Measurements from ENCODE around the gene ASB3. TPM values are rescaled to one million over a fixed set of nuclear protein-coding genes. Genes with fewer than 3 reads are reported as not detected.

Gene ASB3
- polyA plus RNA-seq, 1 donor from 2014 or later = 60.4 TPM

GRCh38 chr2:53756644-53757043 is 30.1 kb downstream of the ASB3 start:
- H3K4me3 ChIP-seq (ENCODE audit: low read length) = no peak overlapping the region
- no peak overlapping the region for H2AFZ ChIP-seq (ENCODE audit: low read depth, low read length)
- H3K79me2 ChIP-seq (replicated peaks; ENCODE audit: insufficient read depth, low read length) = no peaks in the 10 kb centered on the region
- H3K27ac ChIP-seq (ENCODE audit: low read length) = no peak overlapping the region
- TF ChIP-seq CTCF (IDR thresholded peaks at IDR 0.05; ENCODE audit: poor library complexity, severe bottlenecking) = no peak
- TF ChIP-seq TAF1 (IDR thresholded peaks at IDR 0.05; ENCODE audit: low read depth) = no peak
- no peak for TF ChIP-seq REST (IDR thresholded peaks at IDR 0.05; ENCODE audit: borderline replicate concordance)
- TF ChIP-seq MXI1 (conservative IDR thresholded peaks at IDR 0.05; ENCODE audit: poor library complexity, severe bottlenecking) = no peak
- no peak for TF ChIP-seq EP300 (conservative IDR thresholded peaks at IDR 0.05; ENCODE audit: poor library complexity, severe bottlenecking)
- TF ChIP-seq SMC3 (conservative IDR thresholded peaks at IDR 0.05; ENCODE audit: poor library complexity) = no peak
- TF ChIP-seq EZH2 (IDR thresholded peaks at IDR 0.05; ENCODE audit: borderline replicate concordance, insufficient read depth, low read length, poor library complexity, severe bottlenecking) = no peak
- TF ChIP-seq RAD21 (conservative IDR thresholded peaks at IDR 0.05) = no peak
- TF ChIP-seq POLR2AphosphoS5 (IDR thresholded peaks at IDR 0.05) = no peak
- no peaks in the 10 kb centered on the region for H3F3A ChIP-seq (ENCODE audit: insufficient read depth, low read length, poor library complexity, severe bottlenecking)
- H3K36me3 ChIP-seq (ENCODE audit: insufficient read depth, low read length) = peaks cover 5% of the 10 kb centered on the region
- H3K9me2 ChIP-seq (ENCODE audit: insufficient read depth, low read length) = no peaks in the 10 kb centered on the region
- H3K9ac ChIP-seq (ENCODE audit: low read length) = no peak overlapping the region
- no peaks in the 10 kb centered on the region for H4K20me1 ChIP-seq (ENCODE audit: insufficient read depth)
- no peaks in the 10 kb centered on the region for H3K27me3 ChIP-seq (ENCODE audit: insufficient read depth, low read depth, low read length)
- H3K9me3 ChIP-seq (ENCODE audit: low read length) = no peaks in the 10 kb centered on the region
- no peak overlapping the region for H3K4me2 ChIP-seq (ENCODE audit: low read length)

- Histone ChIP-seq H3K9ac (ENCODE audit: low read length) (no peak overlapping the region), H2AFZ (ENCODE audit: low read depth, low read length) (no peak overlapping the region), H3K4me3 (ENCODE audit: low read length) (no peak overlapping the region), H3K27ac (ENCODE audit: low read length) (no peak overlapping the region), H3K9me3 (ENCODE audit: low read length) (no peaks in the 10 kb centered on the region), H3K36me3 (ENCODE audit: insufficient read depth, low read length) (peaks cover 5% of the 10 kb centered on the region), H4K20me1 (ENCODE audit: insufficient read depth) (no peaks in the 10 kb centered on the region), H3K27me3 (ENCODE audit: insufficient read depth, low read depth, low read length) (no peaks in the 10 kb centered on the region), H3K9me2 (ENCODE audit: insufficient read depth, low read length) (no peaks in the 10 kb centered on the region), H3K79me2 (replicated peaks; ENCODE audit: insufficient read depth, low read length) (no peaks in the 10 kb centered on the region), H3K4me2 (ENCODE audit: low read length) (no peak overlapping the region), H3F3A (ENCODE audit: insufficient read depth, low read length, poor library complexity, severe bottlenecking) (no peaks in the 10 kb centered on the region)
- TF ChIP-seq SMC3 (conservative IDR thresholded peaks at IDR 0.05; ENCODE audit: poor library complexity) (no peak), REST (IDR thresholded peaks at IDR 0.05; ENCODE audit: borderline replicate concordance) (no peak), EZH2 (IDR thresholded peaks at IDR 0.05; ENCODE audit: borderline replicate concordance, insufficient read depth, low read length, poor library complexity, severe bottlenecking) (no peak), CTCF (IDR thresholded peaks at IDR 0.05; ENCODE audit: poor library complexity, severe bottlenecking) (no peak), RAD21 (conservative IDR thresholded peaks at IDR 0.05) (no peak), POLR2AphosphoS5 (IDR thresholded peaks at IDR 0.05) (no peak), EP300 (conservative IDR thresholded peaks at IDR 0.05; ENCODE audit: poor library complexity, severe bottlenecking) (no peak), MXI1 (conservative IDR thresholded peaks at IDR 0.05; ENCODE audit: poor library complexity, severe bottlenecking) (no peak), TAF1 (IDR thresholded peaks at IDR 0.05; ENCODE audit: low read depth) (no peak)
Observed at GRCh38 chr2:53755121-53755520, 31.6 kb downstream of the ASB3 start.

All from neural cell (in vitro differentiated cells).